Gastrocnemius medialis (tissue), 4 donors: ENCODE data around the gene RPL4.

Source experiments
- POLR2A ChIP-seq, 2 donors: fragments of 450-650 bp; IDR thresholded peaks; one replicate each; pipeline ENCODE4 v1.6.1; 2017; ENCODE audit warnings: antibody characterized with exemption in 2 of 2, mild to moderate bottlenecking in 2 of 2, moderate library complexity in 2 of 2
- TF ChIP-seq, protein P1 (sequence below), 5 experiments: fragments of 450-650 bp in 3 of 5; fragments of 200-600 bp in 2 of 5; sonication (generic) in 2 of 5; IDR thresholded peaks in 4 of 5; conservative IDR thresholded peaks in 1 of 5; 1 replicate in 4 of 5; 2 replicates in 1 of 5; pipeline ENCODE4 v1.5.1; 2016 to 2019; ENCODE audit warnings: antibody characterized with exemption in 5 of 5, mild to moderate bottlenecking in 3 of 5, moderate library complexity in 3 of 5

DNA sequence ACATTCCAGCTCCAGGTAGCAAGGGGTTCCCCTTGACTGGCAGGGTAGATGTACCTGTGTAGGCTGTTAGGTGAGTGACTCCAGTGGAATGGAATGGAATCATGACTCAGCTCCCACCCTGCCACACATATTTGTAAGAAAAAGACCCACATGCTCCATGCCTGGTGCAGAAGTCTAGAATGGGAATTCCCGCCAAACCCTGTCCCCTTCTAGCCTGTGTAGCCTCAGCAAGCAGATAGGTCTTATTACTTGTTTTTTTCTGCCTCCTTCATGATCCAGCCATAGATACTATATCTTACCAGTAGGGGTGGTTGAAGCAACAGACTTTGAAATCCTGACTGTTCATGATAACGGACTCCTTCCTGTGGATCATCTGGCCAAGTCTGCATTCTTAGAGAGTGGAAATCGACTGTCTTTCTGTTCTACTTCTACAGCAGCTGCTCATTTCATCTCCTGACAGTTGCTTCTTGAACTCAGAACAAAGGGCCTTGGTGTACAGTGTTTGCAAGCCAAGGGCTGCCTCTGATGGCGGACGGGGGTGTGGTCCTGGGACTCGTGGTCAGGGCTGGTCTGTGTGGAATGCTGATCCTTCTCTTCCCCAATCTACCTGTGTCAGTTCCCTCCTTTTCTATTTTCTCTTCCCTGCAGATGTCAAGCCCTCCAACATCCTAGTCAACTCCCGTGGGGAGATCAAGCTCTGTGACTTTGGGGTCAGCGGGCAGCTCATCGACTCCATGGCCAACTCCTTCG is 23.4 kb downstream of the RPL4 start:
- no peak for TF ChIP-seq POLR2A (IDR thresholded peaks at IDR 0.05)
- TF ChIP-seq, protein P1, sequence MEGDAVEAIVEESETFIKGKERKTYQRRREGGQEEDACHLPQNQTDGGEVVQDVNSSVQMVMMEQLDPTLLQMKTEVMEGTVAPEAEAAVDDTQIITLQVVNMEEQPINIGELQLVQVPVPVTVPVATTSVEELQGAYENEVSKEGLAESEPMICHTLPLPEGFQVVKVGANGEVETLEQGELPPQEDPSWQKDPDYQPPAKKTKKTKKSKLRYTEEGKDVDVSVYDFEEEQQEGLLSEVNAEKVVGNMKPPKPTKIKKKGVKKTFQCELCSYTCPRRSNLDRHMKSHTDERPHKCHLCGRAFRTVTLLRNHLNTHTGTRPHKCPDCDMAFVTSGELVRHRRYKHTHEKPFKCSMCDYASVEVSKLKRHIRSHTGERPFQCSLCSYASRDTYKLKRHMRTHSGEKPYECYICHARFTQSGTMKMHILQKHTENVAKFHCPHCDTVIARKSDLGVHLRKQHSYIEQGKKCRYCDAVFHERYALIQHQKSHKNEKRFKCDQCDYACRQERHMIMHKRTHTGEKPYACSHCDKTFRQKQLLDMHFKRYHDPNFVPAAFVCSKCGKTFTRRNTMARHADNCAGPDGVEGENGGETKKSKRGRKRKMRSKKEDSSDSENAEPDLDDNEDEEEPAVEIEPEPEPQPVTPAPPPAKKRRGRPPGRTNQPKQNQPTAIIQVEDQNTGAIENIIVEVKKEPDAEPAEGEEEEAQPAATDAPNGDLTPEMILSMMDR (IDR thresholded peaks at IDR 0.05 in 4 of 5, conservative IDR thresholded peaks at IDR 0.05 in 1 of 5) = no peak
